Neural cell (in vitro differentiated cells): Measurements from ENCODE around the gene C1QTNF4. TPM values are rescaled to one million over a fixed set of nuclear protein-coding genes. Genes with fewer than 3 reads are reported as not detected.

Experiments
- H2AFZ ChIP-seq: fragments of 200-600, 300-800 bp; sonication (generic), shearing (Covaris generic); 2 replicates; pipeline ENCODE4 v1.6.0; 2014; ENCODE audit warnings: low read depth, mild to moderate bottlenecking, antibody characterized with exemption, low read length, moderate library complexity
- H3F3A ChIP-seq: fragments of 200-600 bp; shearing (Covaris generic); 2 replicates; pipeline ENCODE4 v1.6.1; 2016; ENCODE audit warnings: mild to moderate bottlenecking, moderate library complexity, mixed read lengths, antibody characterized with exemption, low read length; ENCODE audit not compliant: insufficient read depth, poor library complexity, severe bottlenecking
- H3K27ac ChIP-seq: fragments of 200-600, 300-800 bp; sonication (generic), shearing (Covaris generic); 2 replicates; pipeline ENCODE4 v1.5.1; 2014; ENCODE audit warnings: mild to moderate bottlenecking, low read length, moderate library complexity
- H3K27me3 ChIP-seq: fragments of 300-800, 200-600 bp; sonication (generic), shearing (Covaris generic); 2 replicates; pipeline ENCODE4 v1.6.0; 2014; ENCODE audit warnings: mild to moderate bottlenecking, low read depth, low read length, moderate library complexity; ENCODE audit not compliant: insufficient read depth
- H3K36me3 ChIP-seq: fragments of 300-800, 200-600 bp; sonication (generic), shearing (Covaris generic); 2 replicates; pipeline ENCODE4 v1.5.1; 2014; ENCODE audit warnings: mild to moderate bottlenecking, antibody characterized with exemption, low read length, moderate library complexity; ENCODE audit not compliant: insufficient read depth
- H3K4me2 ChIP-seq: fragments of 300-800, 200-600 bp; sonication (generic), shearing (Covaris generic); 2 replicates; pipeline ENCODE4 v1.6.0; 2014; ENCODE audit warnings: mild to moderate bottlenecking, low read length
- H3K4me3 ChIP-seq: fragments of 300-800, 200-600 bp; sonication (generic), shearing (Covaris generic); 2 replicates; pipeline ENCODE4 v1.5.1; 2014; ENCODE audit warnings: mild to moderate bottlenecking, low read length, moderate library complexity
- H3K79me2 ChIP-seq: fragments of 200-600 bp; shearing (Covaris generic); replicated peaks from 2 replicates; pipeline ENCODE4 v1.6.0; 2014; ENCODE audit warnings: mild to moderate bottlenecking, low read length, moderate library complexity; ENCODE audit not compliant: insufficient read depth
- H3K9ac ChIP-seq: fragments of 300-800, 200-600 bp; sonication (generic), shearing (Covaris generic); 2 replicates; pipeline ENCODE4 v1.6.1; 2016; ENCODE audit warnings: mild to moderate bottlenecking, low read length, mixed read lengths
- H3K9me2 ChIP-seq: fragments of 200-600 bp; shearing (Covaris generic); 2 replicates; pipeline ENCODE4 v1.6.1; 2016; ENCODE audit warnings: mild to moderate bottlenecking, low read length, mixed read lengths; ENCODE audit not compliant: insufficient read depth
- H3K9me3 ChIP-seq: fragments of 200-600, 300-800 bp; sonication (generic), shearing (Covaris generic); 2 replicates; pipeline ENCODE4 v1.6.1; 2016; ENCODE audit warnings: mild to moderate bottlenecking, mixed run types, low read length, moderate library complexity, mixed read lengths
- H4K20me1 ChIP-seq: fragments of 200-600 bp; shearing (Covaris generic); 2 replicates; pipeline ENCODE4 v1.6.1; 2016; ENCODE audit warnings: mild to moderate bottlenecking, mixed run types; ENCODE audit not compliant: insufficient read depth
- CTCF ChIP-seq: fragments of 450-650 bp; IDR thresholded peaks from 2 replicates; pipeline ENCODE4 v1.5.1; 2014; ENCODE audit warnings: antibody characterized with exemption, mild to moderate bottlenecking, moderate library complexity; ENCODE audit not compliant: poor library complexity, severe bottlenecking
- EP300 ChIP-seq: fragments of 450-650 bp; conservative IDR thresholded peaks from 2 replicates; pipeline ENCODE4 v1.6.1; 2014; ENCODE audit warnings: antibody characterized with exemption, mild to moderate bottlenecking, moderate library complexity; ENCODE audit not compliant: poor library complexity, severe bottlenecking
- EZH2 ChIP-seq: fragments of 200-600, 300-800 bp; shearing (Covaris generic), sonication (generic); IDR thresholded peaks from 2 replicates; pipeline ENCODE4 v1.6.1; 2014; ENCODE audit warnings: antibody characterized with exemption, low read length, borderline replicate concordance, mild to moderate bottlenecking; ENCODE audit not compliant: insufficient read depth, poor library complexity, severe bottlenecking
- MXI1 ChIP-seq: fragments of 450-650 bp; conservative IDR thresholded peaks from 2 replicates; pipeline ENCODE4 v1.6.1; 2014; ENCODE audit warnings: antibody characterized with exemption, mild to moderate bottlenecking; ENCODE audit not compliant: poor library complexity, severe bottlenecking
- POLR2AphosphoS5 ChIP-seq: IDR thresholded peaks from 2 replicates; pipeline ENCODE4 v1.6.1; 2012
- RAD21 ChIP-seq: fragments of 450-650 bp; conservative IDR thresholded peaks from 2 replicates; pipeline ENCODE4 v1.6.1; 2014; ENCODE audit warnings: antibody characterized with exemption, mild to moderate bottlenecking, moderate library complexity
- REST ChIP-seq: IDR thresholded peaks from 2 replicates; pipeline ENCODE4 v1.6.1; 2012; ENCODE audit warnings: borderline replicate concordance
- SMC3 ChIP-seq: fragments of 450-650 bp; conservative IDR thresholded peaks from 2 replicates; pipeline ENCODE4 v1.6.1; 2014; ENCODE audit warnings: antibody characterized with exemption, mild to moderate bottlenecking, moderate library complexity; ENCODE audit not compliant: poor library complexity
- TAF1 ChIP-seq: IDR thresholded peaks from 2 replicates; pipeline ENCODE4 v1.6.1; 2012; ENCODE audit warnings: low read depth
- polyA plus RNA-seq: library from polyadenylated mRNA; depleted of rRNA; stranded (reverse); fragments of >200 nt; gene quantifications from 2 replicates; pipeline ENCODE4 v1.2.3, GENCODE V29; 2014

C1QTNF4 gene
- polyA plus RNA-seq, 1 donor from 2014 or later: 16.4 TPM

GRCh38 chr11:47545298-47545697 lies 48.9 kb downstream of the C1QTNF4 start:
- H3F3A ChIP-seq: no peaks in the 10 kb centered on the region
- H3K9me3 ChIP-seq: no peaks in the 10 kb centered on the region
- H3K36me3 ChIP-seq: no peaks in the 10 kb centered on the region
- no peak overlapping the region for H2AFZ ChIP-seq
- H3K79me2 ChIP-seq: peaks cover 84% of the 10 kb centered on the region
- no peaks in the 10 kb centered on the region for H3K9me2 ChIP-seq
- no peak overlapping the region for H3K9ac ChIP-seq
- no peak overlapping the region for H3K27ac ChIP-seq
- H4K20me1 ChIP-seq: no peaks in the 10 kb centered on the region
- no peak overlapping the region for H3K4me2 ChIP-seq
- no peak overlapping the region for H3K4me3 ChIP-seq
- no peak for TF ChIP-seq MXI1
- TF ChIP-seq POLR2AphosphoS5: no peak
- no peak for TF ChIP-seq TAF1
- no peak for TF ChIP-seq EZH2
- no peak for TF ChIP-seq RAD21
- TF ChIP-seq REST: no peak
- no peak for TF ChIP-seq SMC3
- TF ChIP-seq CTCF: no peak
- no peak for TF ChIP-seq EP300
- H3K27me3 ChIP-seq: no peaks in the 10 kb centered on the region

DNA sequence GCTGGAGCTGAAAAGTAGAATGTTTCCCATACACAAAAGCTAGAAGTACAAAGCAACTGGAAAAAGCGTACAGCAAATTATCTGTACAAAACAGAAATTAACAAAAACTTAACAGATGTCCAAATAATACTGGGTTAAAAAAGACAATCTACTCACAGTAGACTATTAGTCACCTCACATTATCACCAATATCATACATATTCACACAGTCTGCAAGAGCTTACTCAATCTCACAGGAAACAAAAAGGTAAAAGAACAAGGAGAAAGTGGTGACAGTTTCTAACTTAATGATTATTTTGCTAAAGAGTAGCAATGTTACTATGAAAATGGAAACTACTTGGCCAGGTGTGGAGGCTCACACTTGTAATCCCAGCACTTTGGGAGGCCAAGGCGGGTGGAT lies 53.1 kb downstream of the C1QTNF4 start:
- H3K36me3 ChIP-seq: no peaks in the 10 kb centered on the region
- peak overlapping the region; percentile 97 for H3K27ac ChIP-seq
- peak overlapping the region; percentile 54 for H3K4me3 ChIP-seq
- H4K20me1 ChIP-seq: peaks cover 3% of the 10 kb centered on the region
- no peaks in the 10 kb centered on the region for H3K9me3 ChIP-seq
- peak overlapping the region; percentile 23 for H3K9ac ChIP-seq
- no peaks in the 10 kb centered on the region for H3K27me3 ChIP-seq
- no peak for TF ChIP-seq EZH2
- TF ChIP-seq SMC3: no peak
- H3K9me2 ChIP-seq: no peaks in the 10 kb centered on the region
- H3F3A ChIP-seq: peaks cover 3% of the 10 kb centered on the region
- H3K4me2 ChIP-seq: no peak overlapping the region
- H2AFZ ChIP-seq: no peak overlapping the region
- peaks cover 83% of the 10 kb centered on the region for H3K79me2 ChIP-seq

DNA sequence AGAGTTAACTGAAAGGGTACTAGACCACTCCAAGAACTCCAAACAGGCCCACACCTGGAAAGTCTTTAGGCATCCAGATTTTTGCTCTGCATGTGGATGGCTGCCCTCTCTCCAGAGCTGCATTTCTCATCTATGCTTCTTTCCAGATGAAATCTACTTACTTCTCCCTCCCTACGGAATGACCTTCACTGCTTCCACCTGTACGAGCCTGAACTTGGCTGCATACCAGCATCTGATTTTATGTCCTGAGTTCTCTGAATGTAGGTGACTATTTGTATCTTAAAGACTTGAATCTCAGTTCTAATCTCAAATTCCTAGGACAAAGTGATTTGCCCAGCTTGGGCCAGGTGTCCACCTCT lies 54.6 kb downstream of the C1QTNF4 start:
- Histone ChIP-seq H3F3A (peaks cover 3% of the 10 kb centered on the region), H3K9me2 (no peaks in the 10 kb centered on the region), H3K9ac (peak overlapping the region; percentile 68), H3K27ac (peak overlapping the region; percentile 97), H3K27me3 (no peaks in the 10 kb centered on the region), H3K4me3 (peak overlapping the region; percentile 54), H3K36me3 (no peaks in the 10 kb centered on the region), H3K79me2 (peaks cover 86% of the 10 kb centered on the region), H2AFZ (no peak overlapping the region), H4K20me1 (peaks cover 3% of the 10 kb centered on the region), H3K9me3 (no peaks in the 10 kb centered on the region), H3K4me2 (peak overlapping the region; percentile 60)
- TF ChIP-seq EP300: no peak
- no peak for TF ChIP-seq POLR2AphosphoS5
- TF ChIP-seq EZH2: no peak
- no peak for TF ChIP-seq MXI1
- TF ChIP-seq REST: no peak
- no peak for TF ChIP-seq TAF1
- TF ChIP-seq CTCF: no peak
- no peak for TF ChIP-seq RAD21
- TF ChIP-seq SMC3: no peak
